T-helper 22 cell (primary cell): ENCODE data around the gene PRRC2B.
A peak's percentile ranks its signal among the peaks of the same experiment; 100 is the strongest.
"Not testable (repeated sequence)": the region's sequence is repeated elsewhere in the genome, so short reads cannot be mapped to it uniquely, and the experiment has no call there.

Experiments used
- DNase-seq: peaks from one replicate; pipeline ENCODE4 v3.0.0-alpha.2; 2020; ENCODE audit warnings: low read depth

The PRRC2B gene

GRCh38 chr9:131487001-131487400 is 93.1 kb downstream of the PRRC2B start:
- DNase-seq = no peak

DNA sequence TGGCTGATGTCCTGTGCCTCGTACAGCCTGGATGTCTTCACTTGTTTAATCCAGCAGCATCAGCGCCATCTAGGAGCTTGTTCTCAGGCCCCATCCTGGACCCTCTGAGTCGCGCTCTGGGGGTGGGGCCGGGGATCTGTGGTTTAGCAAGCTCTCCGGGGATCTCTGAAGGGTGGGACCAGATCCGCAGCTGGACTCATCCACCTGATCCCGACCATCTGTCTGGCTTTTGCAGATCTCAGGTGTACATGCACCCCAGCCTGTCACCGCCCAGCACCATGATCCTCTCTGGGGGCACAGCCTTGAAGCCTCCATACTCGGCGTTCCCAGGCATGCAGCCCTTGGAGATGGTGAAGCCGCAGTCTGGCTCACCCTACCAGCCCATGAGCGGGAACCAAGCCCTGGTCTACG is 93.7 kb downstream of the PRRC2B start:
- no peak for DNase-seq

DNA sequence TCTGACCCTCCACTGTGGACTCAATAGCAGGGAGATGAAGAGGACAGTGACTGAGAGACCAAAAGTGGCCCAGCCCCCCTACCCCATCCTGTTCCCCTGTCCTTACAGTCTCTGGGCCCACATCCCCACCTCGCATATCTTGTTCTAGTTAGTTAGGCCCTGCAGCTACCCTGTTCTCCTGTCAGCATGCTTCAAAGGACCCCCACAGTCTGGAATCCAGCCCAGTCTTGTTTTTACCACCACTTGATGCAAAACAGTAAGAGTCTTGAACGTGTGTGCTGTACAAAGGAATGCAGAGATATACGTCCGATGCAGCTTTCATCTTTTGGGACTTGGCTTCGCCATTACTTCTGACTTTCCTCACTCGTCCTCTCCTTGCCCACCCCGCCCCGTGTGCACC is 96.6 kb downstream of the PRRC2B start:
- no peak for DNase-seq

DNA sequence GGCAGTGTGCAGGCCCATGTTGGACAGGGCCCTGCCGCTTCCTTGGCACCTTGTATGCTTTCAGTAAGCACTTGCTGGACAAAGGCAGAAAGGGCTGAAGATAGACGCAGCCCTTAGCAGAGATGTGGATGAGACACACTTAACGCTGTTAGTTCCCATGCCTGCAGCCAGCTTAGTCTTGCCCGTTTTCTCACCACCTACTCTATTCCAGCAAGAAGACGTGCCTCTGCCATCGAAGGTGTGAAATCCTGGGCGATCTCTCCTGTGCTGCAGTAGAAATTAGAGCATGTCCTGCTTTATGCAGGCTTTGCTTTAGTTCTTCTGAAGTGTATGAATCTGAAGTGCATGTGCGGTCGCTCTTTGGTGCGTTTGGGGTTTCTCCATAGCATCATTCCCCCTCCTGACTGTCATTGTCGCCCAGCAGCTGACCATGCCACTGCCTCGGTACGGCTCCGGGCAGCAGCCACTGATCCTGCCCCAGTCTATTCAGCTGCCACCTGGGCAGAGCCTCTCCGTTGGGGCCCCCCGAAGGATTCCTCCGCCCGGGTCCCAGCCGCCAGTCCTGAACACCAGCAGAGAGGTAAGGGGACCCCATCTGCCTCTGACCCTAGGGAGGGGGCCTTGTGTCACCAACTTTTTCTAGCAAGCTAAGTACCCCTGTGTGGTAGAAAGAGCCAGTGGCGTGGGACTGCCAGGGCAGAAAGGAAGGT is 97.3 kb downstream of the PRRC2B start:
- no peak for DNase-seq

DNA sequence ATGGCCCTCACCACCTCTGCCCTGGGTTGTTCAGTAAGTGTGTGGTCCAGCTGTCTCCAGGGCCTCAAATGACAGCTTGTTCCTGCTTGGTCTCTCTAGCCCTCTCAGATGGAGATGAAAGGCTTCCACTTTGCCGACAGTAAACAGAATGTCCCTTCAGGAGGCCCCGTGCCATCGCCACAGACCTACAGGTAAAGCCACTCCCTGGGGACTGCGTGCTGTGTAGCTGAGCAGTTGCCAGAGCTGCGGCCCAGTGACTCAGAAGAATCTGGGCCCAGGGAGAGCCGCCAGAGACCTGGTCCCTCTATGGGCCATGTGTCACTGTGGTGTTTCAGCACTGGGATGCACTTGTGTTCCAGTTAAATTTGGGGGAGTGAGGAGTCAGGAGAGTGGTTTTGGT is 98.2 kb downstream of the PRRC2B start:
- no peak for DNase-seq

- no peak for DNase-seq
Measured at GRCh38 chr9:131494296-131494870, 100.5 kb downstream of the PRRC2B start.

- DNase-seq = no peak
Measured at GRCh38 chr9:131495785-131496184, 101.9 kb downstream of the PRRC2B start.

- DNase-seq = no peak
Measured at GRCh38 chr9:131496844-131497405, 103.0 kb downstream of the PRRC2B start.

DNA sequence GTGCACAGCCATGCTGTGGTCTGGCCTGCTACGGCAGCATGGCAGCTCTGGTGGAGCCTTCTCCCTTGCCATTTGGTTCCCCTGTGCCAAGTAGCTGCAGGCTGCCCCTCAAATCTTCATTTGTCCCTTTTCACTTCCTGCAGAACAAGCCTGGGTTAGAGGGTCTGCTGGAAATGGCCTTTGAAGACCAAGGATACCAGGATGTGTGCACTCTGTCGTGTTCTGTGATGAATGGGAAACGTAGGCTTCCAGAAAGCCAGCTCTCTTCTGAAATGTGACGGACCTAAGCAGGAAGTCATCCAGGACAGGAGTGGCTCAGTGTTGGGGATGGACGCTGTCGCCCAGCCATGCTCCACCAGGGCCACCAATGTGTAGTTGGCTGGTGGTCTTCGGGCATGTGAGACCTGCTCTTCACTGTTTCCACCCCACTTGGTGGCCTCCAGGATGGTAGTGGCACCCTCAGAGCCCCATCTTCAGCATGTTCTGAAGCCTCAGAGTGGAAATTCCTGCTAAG is 105.4 kb downstream of the PRRC2B start:
- no peak for DNase-seq

GRCh38 chr9:131500377-131500776 is 106.5 kb downstream of the PRRC2B start:
- peak; percentile 74 for DNase-seq

GRCh38 chr9:131500939-131501541 is 107.2 kb downstream of the PRRC2B start:
- DNase-seq = peak; percentile 51

DNA sequence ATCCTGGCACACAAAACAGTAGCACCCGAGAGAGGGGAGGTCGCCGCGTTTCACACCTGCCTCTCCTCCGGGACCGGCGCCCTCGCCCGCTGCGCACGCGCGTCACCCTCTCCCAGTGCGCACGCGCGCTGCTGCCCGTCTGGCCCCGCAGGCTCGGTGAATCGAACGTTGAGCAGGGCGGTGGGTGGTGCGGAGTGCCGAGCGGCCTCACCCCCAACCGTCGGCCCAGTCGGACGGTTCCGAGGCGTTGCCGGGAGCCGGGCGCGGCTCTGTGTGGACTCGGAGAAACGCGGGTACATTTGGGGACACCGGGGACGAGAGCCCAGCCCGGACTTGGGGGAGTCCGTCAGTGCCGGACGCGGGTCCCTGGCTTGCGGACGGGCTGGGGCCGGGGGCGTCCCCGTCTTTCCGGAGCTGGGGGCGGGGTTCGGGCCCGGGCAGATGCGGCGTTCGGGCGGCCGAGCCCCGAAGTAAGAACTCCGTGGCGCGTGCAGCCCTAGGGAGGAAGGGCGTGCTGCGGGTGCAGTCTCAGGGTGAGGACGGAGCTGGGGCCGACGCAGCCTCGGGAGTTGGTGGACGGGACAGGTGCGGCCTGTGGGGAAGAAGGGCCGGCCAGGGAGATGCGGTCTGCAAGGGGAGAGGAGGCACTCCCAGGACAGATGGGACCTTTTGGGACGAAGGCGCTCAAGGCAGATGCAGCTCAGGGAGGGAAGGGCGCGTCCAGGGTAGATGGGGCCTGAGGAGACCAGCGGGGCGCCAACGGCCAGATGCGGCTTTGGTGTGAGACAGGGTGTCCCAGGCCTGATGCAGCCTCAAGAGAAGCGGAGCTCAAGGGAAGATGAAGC is 109.1 kb downstream of the PRRC2B start, which contains the start of gene POMT1:
Gene POMT1, plus strand, starts transcription at position 138 of the 845 bp plus-strand sequence. CDS start 1,301 bp downstream, outside the sequence.
- peak; percentile 81 for DNase-seq

DNA sequence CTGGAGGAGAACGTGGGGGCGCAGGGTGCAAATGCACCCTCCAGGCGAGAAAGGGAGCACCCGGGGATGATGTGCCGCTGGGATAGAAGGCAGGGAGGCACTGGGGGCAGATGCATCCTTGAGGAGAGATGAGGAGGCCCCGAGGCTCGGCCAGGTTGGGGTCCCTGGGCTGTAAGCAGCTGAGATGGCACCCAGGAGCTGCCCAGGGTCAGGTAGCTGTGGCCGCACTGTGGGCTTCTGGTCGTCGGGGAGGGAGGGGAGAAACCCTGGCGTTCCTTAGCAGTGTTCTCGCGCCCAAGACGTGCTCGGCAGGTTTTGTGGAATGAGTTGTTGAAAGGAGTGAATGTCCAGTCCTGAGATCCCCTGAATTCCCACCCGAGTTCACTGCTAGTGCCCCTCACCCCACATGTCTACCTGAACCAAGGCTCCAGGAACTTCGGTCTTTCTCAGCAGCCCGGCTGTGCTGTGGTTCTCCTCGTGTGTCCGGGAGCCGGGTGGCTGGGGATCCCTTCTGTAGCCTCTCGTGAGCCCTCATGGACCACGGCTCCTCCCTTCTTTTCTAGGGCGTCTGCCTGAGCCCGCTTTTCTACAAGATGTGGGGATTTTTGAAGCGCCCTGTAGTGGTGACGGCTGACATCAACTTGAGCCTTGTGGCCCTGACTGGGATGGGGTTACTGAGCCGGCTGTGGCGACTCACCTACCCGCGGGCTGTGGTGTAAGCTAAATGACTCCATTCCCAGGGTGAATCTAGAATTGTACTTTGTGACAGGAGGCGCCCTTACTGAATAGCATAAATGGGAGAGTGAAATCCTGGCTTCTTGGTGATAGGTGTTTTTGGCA is 110.0 kb downstream of the PRRC2B start:
- DNase-seq = peak; percentile 49

GRCh38 chr9:131505012-131505411 is 111.1 kb downstream of the PRRC2B start:
- DNase-seq = no peak

DNA sequence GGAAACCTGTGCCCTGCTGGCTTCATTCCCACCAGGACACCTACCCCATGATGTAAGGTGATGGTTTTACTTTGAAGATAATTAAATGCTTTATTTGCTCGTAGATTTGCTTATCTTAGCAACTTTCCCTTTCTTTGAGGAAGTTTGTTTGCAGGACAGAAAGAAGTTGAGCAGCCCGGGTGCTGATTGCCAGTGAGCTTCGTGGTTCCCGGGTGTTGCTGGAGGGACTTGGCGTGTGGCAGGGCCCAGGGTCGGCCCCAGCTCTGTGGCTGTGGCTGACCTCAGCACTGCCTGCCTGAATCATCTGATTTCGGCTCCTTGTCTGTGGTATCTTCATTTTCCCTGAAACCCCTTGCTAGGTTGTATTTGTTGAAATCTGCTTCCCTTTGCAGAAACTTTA is 117.5 kb downstream of the PRRC2B start:
- DNase-seq = no peak

GRCh38 chr9:131511880-131512279 is 118.0 kb downstream of the PRRC2B start:
- DNase-seq = no peak

- DNase-seq = no peak
Measured at GRCh38 chr9:131513177-131513576, 119.3 kb downstream of the PRRC2B start.

DNA sequence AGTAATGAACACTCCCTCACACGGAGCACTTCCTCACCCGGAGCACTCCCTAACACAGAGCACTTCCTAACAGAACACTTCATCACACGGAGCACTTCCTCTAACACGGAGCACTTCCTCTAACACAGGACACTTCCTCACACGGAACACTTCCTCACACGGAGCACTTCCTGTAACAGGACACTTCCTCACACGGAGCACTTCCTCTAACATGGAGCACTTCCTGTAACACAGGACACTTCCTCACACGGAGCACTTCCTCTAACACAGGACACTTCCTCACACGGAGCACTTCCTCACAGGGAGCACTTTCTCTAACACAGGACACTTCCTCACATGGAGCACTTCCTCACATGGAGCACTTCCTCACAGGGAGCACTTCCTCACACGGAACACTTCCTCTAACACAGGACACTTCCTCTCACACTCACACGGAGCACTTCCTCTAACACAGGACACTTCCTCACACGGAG is 121.7 kb downstream of the PRRC2B start:
- DNase-seq = not testable (repeated sequence)

GRCh38 chr9:131516100-131516499 is 122.2 kb downstream of the PRRC2B start:
- DNase-seq = no peak

- DNase-seq = no peak
Measured at GRCh38 chr9:131516930-131517329, 123.0 kb downstream of the PRRC2B start.

DNA sequence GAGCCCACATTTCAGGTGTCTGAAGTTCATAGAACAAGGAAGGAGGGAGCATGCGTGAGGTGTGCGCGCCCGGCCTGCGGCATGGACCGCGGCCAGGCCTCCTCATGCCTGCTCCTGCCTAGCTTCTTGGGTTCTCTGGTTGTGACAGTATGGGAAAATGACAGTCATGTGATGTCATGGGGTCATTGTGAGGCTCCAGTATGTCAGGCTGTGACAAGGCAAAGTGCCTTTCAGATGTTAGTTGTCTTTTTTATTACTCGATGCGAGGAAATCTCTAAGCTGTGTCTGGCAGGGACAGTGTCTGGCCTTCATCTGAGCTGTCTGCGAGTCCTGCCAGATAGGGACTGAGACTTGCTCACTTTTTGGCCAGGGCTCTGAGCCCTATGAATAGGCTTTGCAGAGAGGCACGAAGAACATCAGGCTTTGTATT is 123.9 kb downstream of the PRRC2B start:
- no peak for DNase-seq
